ENCODE data around the gene SYCE3.
"Not testable (repeated sequence)": the region's sequence is repeated elsewhere in the genome, so short reads cannot be mapped to it uniquely, and the experiment has no call there.

SYCE3 gene

DNA sequence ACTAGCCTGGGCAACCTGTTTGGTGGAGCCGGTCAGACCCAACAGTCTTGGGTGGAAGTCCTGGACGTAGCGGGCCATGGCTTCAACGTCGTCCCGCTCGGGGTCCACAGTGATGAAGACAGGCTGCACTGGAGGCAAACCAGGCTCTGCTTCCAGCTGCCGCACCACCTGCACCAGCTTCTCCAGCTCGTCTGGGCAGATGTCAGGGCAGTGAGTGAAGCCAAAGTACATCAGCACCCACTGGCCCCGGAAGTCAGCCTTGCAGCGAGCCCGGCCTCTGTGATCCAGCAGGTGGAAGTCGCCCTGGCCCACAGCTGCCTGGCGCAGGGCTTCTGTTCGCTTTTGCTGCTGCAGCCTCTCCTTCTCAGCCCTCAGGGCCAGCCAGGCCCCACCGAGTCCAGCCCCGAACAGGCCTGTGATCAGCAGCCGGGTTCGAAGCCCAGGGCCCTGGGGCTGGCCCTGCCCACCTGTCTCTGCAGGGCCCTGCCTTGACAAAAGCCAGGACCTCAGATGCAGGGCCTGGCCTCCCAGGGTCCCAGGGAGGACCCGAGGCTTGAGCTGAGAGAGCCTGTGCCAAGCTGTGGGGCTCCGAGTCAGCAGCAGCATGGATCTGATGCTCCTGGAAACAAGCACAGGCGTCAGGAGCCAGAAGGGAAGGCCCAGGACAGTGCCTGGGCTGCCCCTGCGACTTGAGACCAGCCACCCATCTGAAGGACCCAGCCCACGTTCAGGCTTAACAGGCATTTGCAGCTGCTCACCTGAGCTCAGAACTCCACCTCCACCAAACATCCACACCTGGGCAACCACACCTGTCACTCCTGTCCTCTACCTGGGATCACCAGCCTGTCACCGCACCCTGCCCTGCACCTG lies 38.7 kb downstream of the SYCE3 start:
- Mint-ChIP-seq H3K4me1 (ENCODE audit: low read depth) (peaks cover 28% of the 10 kb centered on the region), H3K9me3 (no peaks in the 10 kb centered on the region), H3K27me3 (ENCODE audit: low read depth) (no peaks in the 10 kb centered on the region), H3K36me3 (ENCODE audit: low read depth) (peaks cover 34% of the 10 kb centered on the region), H3K4me3 (peak overlapping the region; percentile 96), H3K27ac (peak overlapping the region; percentile 92)
- DNase-seq (ENCODE audit: low spot score) = no peak

GRCh38 chr22:50523458-50523805 lies 39.3 kb downstream of the SYCE3 start:
- H3K27me3 Mint-ChIP-seq (ENCODE audit: low read depth) = no peaks in the 10 kb centered on the region
- no peak overlapping the region for H3K4me3 Mint-ChIP-seq
- DNase-seq (ENCODE audit: low spot score) = no peak
- peak overlapping the region; percentile 31 for H3K27ac Mint-ChIP-seq
- H3K4me1 Mint-ChIP-seq (ENCODE audit: low read depth) = peaks cover 25% of the 10 kb centered on the region
- H3K9me3 Mint-ChIP-seq = no peaks in the 10 kb centered on the region
- peaks cover 35% of the 10 kb centered on the region for H3K36me3 Mint-ChIP-seq (ENCODE audit: low read depth)

GRCh38 chr22:50522806-50523438 lies 39.8 kb downstream of the SYCE3 start:
- no peak for DNase-seq (ENCODE audit: low spot score)
- H3K4me3 Mint-ChIP-seq = no peak overlapping the region
- H3K9me3 Mint-ChIP-seq = no peaks in the 10 kb centered on the region
- H3K36me3 Mint-ChIP-seq (ENCODE audit: low read depth) = peaks cover 33% of the 10 kb centered on the region
- no peaks in the 10 kb centered on the region for H3K27me3 Mint-ChIP-seq (ENCODE audit: low read depth)
- peaks cover 22% of the 10 kb centered on the region for H3K4me1 Mint-ChIP-seq (ENCODE audit: low read depth)
- no peak overlapping the region for H3K27ac Mint-ChIP-seq

GRCh38 chr22:50522208-50522805 lies 40.4 kb downstream of the SYCE3 start:
- H3K4me1 Mint-ChIP-seq (ENCODE audit: low read depth) = peaks cover 15% of the 10 kb centered on the region
- no peak overlapping the region for H3K4me3 Mint-ChIP-seq
- no peak overlapping the region for H3K27ac Mint-ChIP-seq
- no peaks in the 10 kb centered on the region for H3K9me3 Mint-ChIP-seq
- no peaks in the 10 kb centered on the region for H3K27me3 Mint-ChIP-seq (ENCODE audit: low read depth)
- DNase-seq (ENCODE audit: low spot score) = no peak
- H3K36me3 Mint-ChIP-seq (ENCODE audit: low read depth) = peaks cover 32% of the 10 kb centered on the region

DNA sequence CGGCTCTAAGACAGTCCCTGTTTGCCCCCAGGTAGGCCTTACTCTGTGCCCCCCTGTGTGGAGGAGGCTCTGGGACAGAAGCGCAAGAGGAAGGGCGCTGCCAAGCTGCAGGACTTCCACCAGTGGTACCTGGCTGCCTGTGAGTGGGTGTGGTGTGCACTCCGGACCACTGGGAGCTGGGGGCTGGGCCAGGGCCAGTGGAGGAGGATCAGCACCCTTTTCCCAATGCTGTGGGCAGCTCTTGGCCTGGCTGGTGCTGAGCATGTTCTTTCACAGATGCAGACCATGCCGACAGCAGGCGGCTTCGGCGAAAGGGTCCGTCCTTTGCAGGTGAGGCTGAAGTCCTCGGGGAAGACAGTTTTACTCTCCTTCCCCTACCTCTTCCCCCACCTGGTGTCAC lies 41.0 kb downstream of the SYCE3 start:
- Mint-ChIP-seq H3K27me3 (ENCODE audit: low read depth) (no peaks in the 10 kb centered on the region), H3K36me3 (ENCODE audit: low read depth) (peaks cover 28% of the 10 kb centered on the region), H3K9me3 (no peaks in the 10 kb centered on the region), H3K4me1 (ENCODE audit: low read depth) (peaks cover 9% of the 10 kb centered on the region), H3K27ac (no peak overlapping the region), H3K4me3 (no peak overlapping the region)
- DNase-seq (ENCODE audit: low spot score) = no peak

DNA sequence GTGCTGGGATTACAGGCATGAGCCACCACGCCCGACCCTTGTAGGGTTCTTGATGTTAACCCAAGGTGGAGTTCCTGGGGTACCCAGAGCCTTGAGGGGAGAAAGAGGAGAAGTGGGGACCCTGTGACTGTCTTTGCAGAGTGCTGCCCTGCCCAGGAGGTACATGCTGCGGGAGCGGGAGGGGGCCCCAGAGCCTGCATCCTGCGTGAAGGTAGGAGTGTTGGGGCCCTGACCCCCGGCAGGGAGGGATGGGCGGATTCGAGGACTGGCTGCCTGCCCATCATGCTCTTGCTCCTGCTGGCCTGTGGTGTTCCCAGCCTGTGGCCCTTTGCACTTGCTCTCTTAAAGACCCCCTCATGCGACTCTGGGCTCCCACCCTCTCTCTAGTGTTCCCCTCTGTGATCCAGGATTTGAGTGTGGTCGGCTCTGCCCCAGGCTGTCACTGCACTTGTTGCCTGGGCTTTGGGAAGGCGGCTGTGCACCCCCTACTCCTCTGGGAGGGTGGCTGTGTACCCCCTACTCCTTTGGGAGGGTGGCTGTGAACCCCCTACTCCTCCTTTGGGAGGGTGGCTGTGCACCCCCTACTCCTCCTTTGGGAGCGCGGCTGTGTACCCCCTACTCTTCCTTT lies 41.8 kb downstream of the SYCE3 start:
- H3K27ac Mint-ChIP-seq = no peak overlapping the region
- H3K4me3 Mint-ChIP-seq = no peak overlapping the region
- H3K36me3 Mint-ChIP-seq (ENCODE audit: low read depth) = peaks cover 28% of the 10 kb centered on the region
- H3K27me3 Mint-ChIP-seq (ENCODE audit: low read depth) = no peaks in the 10 kb centered on the region
- DNase-seq (ENCODE audit: low spot score) = no peak
- H3K9me3 Mint-ChIP-seq = no peaks in the 10 kb centered on the region
- peaks cover 8% of the 10 kb centered on the region for H3K4me1 Mint-ChIP-seq (ENCODE audit: low read depth)

DNA sequence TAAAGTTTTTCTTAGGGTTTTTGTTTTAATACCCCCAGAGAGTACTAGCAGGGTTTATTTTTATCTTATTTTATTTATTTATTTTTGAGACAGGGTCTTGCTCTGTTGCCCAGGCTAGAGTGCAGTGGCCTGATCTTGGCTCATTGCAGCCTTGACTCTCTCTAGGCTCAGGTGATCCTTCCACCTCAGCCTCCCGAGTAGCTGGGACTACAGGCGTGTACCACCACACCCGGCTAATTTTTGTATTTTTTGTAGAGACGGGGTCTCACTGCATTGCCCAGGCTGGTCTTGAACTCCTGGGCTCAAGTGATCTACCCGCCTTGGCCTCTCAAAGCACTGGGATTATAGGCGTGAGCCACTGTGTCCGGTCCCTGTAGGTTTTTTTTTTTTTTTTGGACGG lies 42.5 kb downstream of the SYCE3 start:
- not testable (repeated sequence) for H3K27ac Mint-ChIP-seq; H3K27me3 Mint-ChIP-seq (ENCODE audit: low read depth); DNase-seq (ENCODE audit: low spot score); H3K4me3 Mint-ChIP-seq; H3K9me3 Mint-ChIP-seq; H3K4me1 Mint-ChIP-seq (ENCODE audit: low read depth)
- peaks cover 30% of the 10 kb centered on the region for H3K36me3 Mint-ChIP-seq (ENCODE audit: low read depth)

DNA sequence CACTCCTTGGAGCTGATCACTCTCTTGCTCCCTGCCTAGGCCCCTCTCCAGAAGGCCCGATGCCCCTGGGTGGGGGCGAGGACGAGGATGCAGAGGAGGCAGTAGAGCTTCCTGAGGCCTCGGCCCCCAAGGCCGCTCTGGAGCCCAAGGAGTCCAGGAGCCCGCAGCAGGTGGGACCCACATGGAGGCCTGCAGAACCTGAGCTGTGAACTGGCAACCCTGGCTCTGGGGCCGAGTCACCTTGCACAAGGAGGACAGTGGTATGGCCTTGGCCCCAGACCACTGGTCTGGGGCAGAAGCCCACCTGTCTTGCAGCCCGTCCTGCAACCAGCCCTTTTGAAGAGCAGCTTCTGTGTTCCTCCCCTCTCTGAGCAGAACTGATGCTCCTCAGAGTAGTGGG lies 43.6 kb downstream of the SYCE3 start:
- H3K27ac Mint-ChIP-seq = no peak overlapping the region
- no peak overlapping the region for H3K4me3 Mint-ChIP-seq
- H3K9me3 Mint-ChIP-seq = no peaks in the 10 kb centered on the region
- DNase-seq (ENCODE audit: low spot score) = no peak
- no peaks in the 10 kb centered on the region for H3K27me3 Mint-ChIP-seq (ENCODE audit: low read depth)
- peaks cover 31% of the 10 kb centered on the region for H3K36me3 Mint-ChIP-seq (ENCODE audit: low read depth)
- peaks cover 2% of the 10 kb centered on the region for H3K4me1 Mint-ChIP-seq (ENCODE audit: low read depth)

DNA sequence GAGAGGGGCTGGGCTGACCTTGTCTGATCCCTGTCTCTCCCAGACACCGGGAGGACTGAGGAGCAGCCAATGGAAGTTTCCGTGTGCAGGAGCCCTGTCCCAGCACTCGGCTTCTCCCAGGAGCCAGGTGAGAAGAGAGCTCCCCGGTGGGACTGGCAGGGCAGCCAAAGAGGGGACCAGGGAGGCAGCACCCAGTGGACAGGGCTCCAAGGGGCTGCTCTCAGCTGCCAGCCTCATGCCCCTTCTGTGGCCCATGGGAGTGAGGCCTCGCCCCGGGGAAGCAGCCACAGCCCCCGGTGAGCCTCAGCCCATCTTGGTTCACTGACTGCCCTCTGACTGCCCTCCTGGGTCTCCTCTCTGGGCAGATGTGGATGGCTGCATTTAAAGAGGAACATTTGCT lies 44.1 kb downstream of the SYCE3 start:
- peaks cover 31% of the 10 kb centered on the region for H3K36me3 Mint-ChIP-seq (ENCODE audit: low read depth)
- H3K27ac Mint-ChIP-seq = no peak overlapping the region
- H3K27me3 Mint-ChIP-seq (ENCODE audit: low read depth) = no peaks in the 10 kb centered on the region
- peaks cover 3% of the 10 kb centered on the region for H3K4me1 Mint-ChIP-seq (ENCODE audit: low read depth)
- no peak for DNase-seq (ENCODE audit: low spot score)
- no peaks in the 10 kb centered on the region for H3K9me3 Mint-ChIP-seq
- no peak overlapping the region for H3K4me3 Mint-ChIP-seq

DNA sequence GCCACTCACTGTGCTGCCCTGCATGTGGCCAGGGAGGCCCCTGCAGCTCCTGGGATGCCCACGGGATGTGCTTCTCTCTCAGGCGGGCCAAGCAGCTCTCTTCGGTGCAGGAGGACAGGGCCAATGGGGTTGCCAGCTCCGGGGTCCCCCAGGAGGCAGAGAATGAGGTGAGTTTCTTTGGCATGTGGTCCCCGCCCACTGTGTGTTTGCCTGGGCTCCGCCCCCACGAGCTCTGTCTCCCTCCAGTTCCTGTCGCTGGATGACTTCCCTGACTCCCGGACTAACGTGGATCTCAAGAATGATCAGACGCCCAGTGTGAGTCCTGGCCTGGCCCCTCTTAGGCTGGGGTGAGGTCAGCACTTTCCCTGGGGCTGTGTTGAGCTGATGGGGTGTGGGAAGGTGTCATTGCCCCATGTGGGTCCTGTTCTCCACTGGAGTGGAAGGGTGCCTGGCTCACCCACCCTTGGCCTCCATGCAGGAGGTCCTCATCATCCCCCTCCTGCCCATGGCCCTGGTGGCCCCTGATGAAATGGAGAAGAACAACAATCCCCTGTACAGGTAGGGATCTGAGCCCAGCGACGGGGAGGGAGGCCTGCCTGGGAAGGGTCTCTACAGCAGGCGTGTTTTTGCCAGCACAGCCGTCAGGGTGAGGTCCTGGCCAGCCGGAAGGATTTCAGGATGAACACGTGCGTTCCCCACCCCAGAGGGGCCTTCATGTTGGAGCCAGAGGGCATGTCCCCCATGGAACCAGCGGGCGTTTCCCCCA lies 45.0 kb downstream of the SYCE3 start:
- H3K4me1 Mint-ChIP-seq (ENCODE audit: low read depth) = peaks cover 6% of the 10 kb centered on the region
- no peaks in the 10 kb centered on the region for H3K27me3 Mint-ChIP-seq (ENCODE audit: low read depth)
- no peak overlapping the region for H3K27ac Mint-ChIP-seq
- H3K36me3 Mint-ChIP-seq (ENCODE audit: low read depth) = peaks cover 26% of the 10 kb centered on the region
- H3K4me3 Mint-ChIP-seq = no peak overlapping the region
- no peaks in the 10 kb centered on the region for H3K9me3 Mint-ChIP-seq
- no peak for DNase-seq (ENCODE audit: low spot score)

DNA sequence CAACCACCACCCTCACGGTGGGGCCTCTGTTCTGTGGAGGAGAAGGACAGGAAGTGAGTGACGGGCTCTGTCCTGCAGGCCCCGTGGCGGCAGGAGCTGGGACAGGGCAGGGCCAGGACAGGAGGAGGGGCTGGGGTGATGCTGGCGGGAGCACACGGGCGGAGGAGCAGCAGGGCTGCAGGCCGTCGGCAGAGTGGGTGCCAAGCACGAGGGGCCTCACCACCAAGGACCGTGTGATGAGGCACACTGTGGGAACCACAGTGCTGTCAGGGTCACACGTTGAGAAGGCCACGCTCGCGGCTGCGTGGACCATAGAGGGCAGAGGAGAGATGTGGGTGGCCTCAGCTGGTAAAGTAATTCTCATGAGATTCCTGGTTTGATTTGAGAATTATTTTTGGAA lies 45.8 kb downstream of the SYCE3 start:
- DNase-seq (ENCODE audit: low spot score) = no peak
- H3K4me1 Mint-ChIP-seq (ENCODE audit: low read depth) = peaks cover 6% of the 10 kb centered on the region

GRCh38 chr22:50516068-50516467 lies 46.7 kb downstream of the SYCE3 start:
- Mint-ChIP-seq H3K9me3 (no peaks in the 10 kb centered on the region), H3K4me1 (ENCODE audit: low read depth) (peaks cover 6% of the 10 kb centered on the region), H3K4me3 (no peak overlapping the region), H3K27ac (no peak overlapping the region), H3K27me3 (ENCODE audit: low read depth) (no peaks in the 10 kb centered on the region), H3K36me3 (ENCODE audit: low read depth) (peaks cover 32% of the 10 kb centered on the region)
- no peak for DNase-seq (ENCODE audit: low spot score)

More for the DNA sequence above, 45.8 kb downstream of the SYCE3 start:
- Mint-ChIP-seq H3K27me3 (ENCODE audit: low read depth) (no peaks in the 10 kb centered on the region), H3K4me3 (no peak overlapping the region), H3K27ac (no peak overlapping the region), H3K36me3 (ENCODE audit: low read depth) (peaks cover 32% of the 10 kb centered on the region), H3K9me3 (no peaks in the 10 kb centered on the region)

DNA sequence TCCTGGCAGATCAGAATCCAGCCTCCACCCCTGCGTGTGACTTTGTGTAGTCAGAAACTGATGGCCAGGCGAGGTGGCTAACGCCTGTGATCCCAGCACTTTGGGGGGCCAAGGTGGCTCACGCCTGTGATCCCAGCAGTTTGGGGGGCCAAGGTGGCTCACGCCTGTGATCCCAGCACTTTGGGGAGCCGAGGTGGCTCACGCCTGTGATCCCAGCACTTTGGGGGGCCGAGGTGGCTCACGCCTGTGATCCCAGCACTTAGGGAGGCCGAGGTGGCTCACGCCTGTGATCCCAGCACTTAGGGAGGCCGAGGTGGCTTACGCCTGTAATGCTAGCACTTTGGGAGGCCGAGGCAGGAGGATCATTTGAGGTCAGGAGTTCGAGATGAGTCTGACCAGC lies 49.5 kb downstream of the SYCE3 start:
- Mint-ChIP-seq H3K27me3 (ENCODE audit: low read depth) (no peaks in the 10 kb centered on the region), H3K9me3 (no peaks in the 10 kb centered on the region), H3K4me3 (no peak overlapping the region), H3K4me1 (ENCODE audit: low read depth) (peaks cover 17% of the 10 kb centered on the region), H3K36me3 (ENCODE audit: low read depth) (peaks cover 26% of the 10 kb centered on the region), H3K27ac (no peak overlapping the region)
- DNase-seq (ENCODE audit: low spot score) = no peak

All from T-helper 2 cell treated with Interferon-gamma antibody and Interleukin-4, amounts not matched to agents 5 μg/mL and 100 μg/mL, for 36 hours (primary cell).